ENCODE measurements around the gene ADCY6. TPM values are rescaled to one million over a fixed set of nuclear protein-coding genes. Genes with fewer than 3 reads are reported as not detected.

Gene ADCY6
- total and polyA plus RNA-seq, 2 donors = 2.6 to 6.1 TPM

- H3K4me1 ChIP-seq (ENCODE audit: control insufficient read depth in 2 of 2, insufficient read depth in 2 of 2, low read length in 2 of 2) = peaks cover 13 to 43% of the 10 kb centered on the region in 2 donors
- H3K9me3 ChIP-seq (ENCODE audit: control insufficient read depth in 2 of 2, insufficient read depth in 1 of 2, low read length in 1 of 2) = no peaks in the 10 kb centered on the region
- H3K27me3 ChIP-seq (ENCODE audit: control insufficient read depth in 2 of 2, insufficient read depth in 1 of 2, low read length in 1 of 2) = peaks cover 0 to 50% of the 10 kb centered on the region in 2 donors
- peak within 1 kb of the TSS in 1 of 2 donors; percentile 20 for H3K27ac ChIP-seq (ENCODE audit: low read depth in 1 of 2, low read length in 1 of 2)
- H3K36me3 ChIP-seq (ENCODE audit: control insufficient read depth in 2 of 2, insufficient read depth in 2 of 2, low read length in 1 of 2) = no peaks in the 10 kb centered on the region
- under 1% methylated on average over 79 of the region's 79 CpGs for WGBS
- H3K4me3 ChIP-seq (ENCODE audit: low read length in 2 of 2) = peak within 1 kb of the TSS; percentile 64 to 68
- DNase-seq (ENCODE audit: low read depth in 6 of 9, low spot score in 9 of 9) = peak in 8 of 9 donors; percentile 19 to 88 (median 76)
These were observed 29.3 kb upstream of the ADCY6 start, which contains the start of gene CACNB3 for GRCh38 chr12:48817873-48818830. CACNB3 (plus strand) TSS chr12:48818496; CDS start chr12:48818930, 434 bp downstream.

- H3K4me1 ChIP-seq (ENCODE audit: control insufficient read depth in 2 of 2, insufficient read depth in 2 of 2, low read length in 2 of 2) = peaks cover 13 to 43% of the 10 kb centered on the region in 2 donors
- DNase-seq (ENCODE audit: low read depth in 6 of 9, low spot score in 9 of 9) = no peak
- peaks cover 0 to 56% of the 10 kb centered on the region in 2 donors for H3K27me3 ChIP-seq (ENCODE audit: control insufficient read depth in 2 of 2, insufficient read depth in 1 of 2, low read length in 1 of 2)
- 97% methylated on average over 3 of the region's 3 CpGs for WGBS
- H3K4me3 ChIP-seq (ENCODE audit: low read length in 2 of 2) = peak overlapping the region; percentile 58 to 61
- no peak overlapping the region for H3K27ac ChIP-seq (ENCODE audit: low read depth in 1 of 2, low read length in 1 of 2)
- H3K9me3 ChIP-seq (ENCODE audit: control insufficient read depth in 2 of 2, insufficient read depth in 1 of 2, low read length in 1 of 2) = no peaks in the 10 kb centered on the region
- H3K36me3 ChIP-seq (ENCODE audit: control insufficient read depth in 2 of 2, insufficient read depth in 2 of 2, low read length in 1 of 2) = no peaks in the 10 kb centered on the region
These were observed 27.4 kb upstream of the ADCY6 start for GRCh38 chr12:48816143-48816854.

GRCh38 chr12:48815126-48816110, 26.5 kb upstream of the ADCY6 start:
- peaks cover 13 to 43% of the 10 kb centered on the region in 2 donors for H3K4me1 ChIP-seq (ENCODE audit: control insufficient read depth in 2 of 2, insufficient read depth in 2 of 2, low read length in 2 of 2)
- WGBS = 2% methylated on average over 54 of the region's 54 CpGs
- H3K9me3 ChIP-seq (ENCODE audit: control insufficient read depth in 2 of 2, insufficient read depth in 1 of 2, low read length in 1 of 2) = no peaks in the 10 kb centered on the region
- DNase-seq (ENCODE audit: low read depth in 6 of 9, low spot score in 9 of 9) = peak in 6 of 9 donors; percentile 13 to 65 (median 34)
- H3K36me3 ChIP-seq (ENCODE audit: control insufficient read depth in 2 of 2, insufficient read depth in 2 of 2, low read length in 1 of 2) = no peaks in the 10 kb centered on the region
- peak overlapping the region in 1 of 2 donors; percentile 55 for H3K27ac ChIP-seq (ENCODE audit: low read depth in 1 of 2, low read length in 1 of 2)
- peaks cover 0 to 56% of the 10 kb centered on the region in 2 donors for H3K27me3 ChIP-seq (ENCODE audit: control insufficient read depth in 2 of 2, insufficient read depth in 1 of 2, low read length in 1 of 2)
- peak overlapping the region; percentile 58 to 61 for H3K4me3 ChIP-seq (ENCODE audit: low read length in 2 of 2)

GRCh38 chr12:48814262-48815125, 25.6 kb upstream of the ADCY6 start:
- WGBS = 1% methylated on average over 69 of the region's 70 CpGs
- peak in 4 of 9 donors; percentile 34 to 68 (median 68) for DNase-seq (ENCODE audit: low read depth in 6 of 9, low spot score in 9 of 9)
- H3K9me3 ChIP-seq (ENCODE audit: control insufficient read depth in 2 of 2, insufficient read depth in 1 of 2, low read length in 1 of 2) = no peaks in the 10 kb centered on the region
- peaks cover 13 to 43% of the 10 kb centered on the region in 2 donors for H3K4me1 ChIP-seq (ENCODE audit: control insufficient read depth in 2 of 2, insufficient read depth in 2 of 2, low read length in 2 of 2)
- H3K36me3 ChIP-seq (ENCODE audit: control insufficient read depth in 2 of 2, insufficient read depth in 2 of 2, low read length in 1 of 2) = no peaks in the 10 kb centered on the region
- H3K27me3 ChIP-seq (ENCODE audit: control insufficient read depth in 2 of 2, insufficient read depth in 1 of 2, low read length in 1 of 2) = peaks cover 0 to 56% of the 10 kb centered on the region in 2 donors
- H3K4me3 ChIP-seq (ENCODE audit: low read length in 2 of 2) = peak overlapping the region; percentile 58 to 61
- H3K27ac ChIP-seq (ENCODE audit: low read depth in 1 of 2, low read length in 1 of 2) = peak overlapping the region; percentile 50 to 55

GRCh38 chr12:48813465-48814261, 24.8 kb upstream of the ADCY6 start:
- H3K9me3 ChIP-seq (ENCODE audit: control insufficient read depth in 2 of 2, insufficient read depth in 1 of 2, low read length in 1 of 2) = no peaks in the 10 kb centered on the region
- peaks cover 11 to 37% of the 10 kb centered on the region in 2 donors for H3K4me1 ChIP-seq (ENCODE audit: control insufficient read depth in 2 of 2, insufficient read depth in 2 of 2, low read length in 2 of 2)
- no peak overlapping the region for H3K27ac ChIP-seq (ENCODE audit: low read depth in 1 of 2, low read length in 1 of 2)
- H3K4me3 ChIP-seq (ENCODE audit: low read length in 2 of 2) = peak overlapping the region in 1 of 2 donors; percentile 58
- WGBS = 42% methylated on average over 18 of the region's 18 CpGs
- H3K27me3 ChIP-seq (ENCODE audit: control insufficient read depth in 2 of 2, insufficient read depth in 1 of 2, low read length in 1 of 2) = peaks cover 0 to 52% of the 10 kb centered on the region in 2 donors
- DNase-seq (ENCODE audit: low read depth in 6 of 9, low spot score in 9 of 9) = no peak
- H3K36me3 ChIP-seq (ENCODE audit: control insufficient read depth in 2 of 2, insufficient read depth in 2 of 2, low read length in 1 of 2) = no peaks in the 10 kb centered on the region

- 93% methylated on average over 2 of the region's 2 CpGs for WGBS
- H3K27me3 ChIP-seq (ENCODE audit: control insufficient read depth in 2 of 2, insufficient read depth in 1 of 2, low read length in 1 of 2) = peaks cover 0 to 45% of the 10 kb centered on the region in 2 donors
- no peaks in the 10 kb centered on the region for H3K9me3 ChIP-seq (ENCODE audit: control insufficient read depth in 2 of 2, insufficient read depth in 1 of 2, low read length in 1 of 2)
- no peak overlapping the region for H3K27ac ChIP-seq (ENCODE audit: low read depth in 1 of 2, low read length in 1 of 2)
- no peaks in the 10 kb centered on the region for H3K36me3 ChIP-seq (ENCODE audit: control insufficient read depth in 2 of 2, insufficient read depth in 2 of 2, low read length in 1 of 2)
- H3K4me1 ChIP-seq (ENCODE audit: control insufficient read depth in 2 of 2, insufficient read depth in 2 of 2, low read length in 2 of 2) = peaks cover 6 to 29% of the 10 kb centered on the region in 2 donors
- no peak for DNase-seq (ENCODE audit: low read depth in 6 of 9, low spot score in 9 of 9)
- no peak overlapping the region for H3K4me3 ChIP-seq (ENCODE audit: low read length in 2 of 2)
These were observed 23.5 kb upstream of the ADCY6 start for GRCh38 chr12:48812389-48812788.

- WGBS = 96% methylated on average over 5 of the region's 5 CpGs
- DNase-seq (ENCODE audit: low read depth in 6 of 9, low spot score in 9 of 9) = no peak
- H3K27ac ChIP-seq (ENCODE audit: low read depth in 1 of 2, low read length in 1 of 2) = no peak overlapping the region
- H3K9me3 ChIP-seq (ENCODE audit: control insufficient read depth in 2 of 2, insufficient read depth in 1 of 2, low read length in 1 of 2) = no peaks in the 10 kb centered on the region
- peaks cover 5 to 20% of the 10 kb centered on the region in 2 donors for H3K4me1 ChIP-seq (ENCODE audit: control insufficient read depth in 2 of 2, insufficient read depth in 2 of 2, low read length in 2 of 2)
- no peaks in the 10 kb centered on the region for H3K36me3 ChIP-seq (ENCODE audit: control insufficient read depth in 2 of 2, insufficient read depth in 2 of 2, low read length in 1 of 2)
- H3K4me3 ChIP-seq (ENCODE audit: low read length in 2 of 2) = no peak overlapping the region
- H3K27me3 ChIP-seq (ENCODE audit: control insufficient read depth in 2 of 2, insufficient read depth in 1 of 2, low read length in 1 of 2) = peaks cover 0 to 37% of the 10 kb centered on the region in 2 donors
These were observed 22.7 kb upstream of the ADCY6 start for GRCh38 chr12:48811437-48812090.

Data from thymus (tissue), 11 donors.